ENCODE results near the gene HOXB9. TPM values are rescaled to one million over a fixed set of nuclear protein-coding genes. Genes with fewer than 3 reads are reported as not detected.

Gene HOXB9
- total RNA-seq, 1 experiment from 2014 or later, result 5.1 TPM

Other genes with a start within 250 kb of the HOXB9 start
- gene SKAP1, start 196.1 kb downstream of the HOXB9 start, total RNA-seq (2014; rRNA removed), result 0.17 TPM in 1 of 2 replicates, not detected in the other
- gene HOXB1, start 95.3 kb downstream of the HOXB9 start, total RNA-seq (2014; rRNA removed), result not detected in 2 replicates
- 59.3 and 65.3 TPM in 2 replicates for gene HOXB2, start 81.2 kb downstream of the HOXB9 start, total RNA-seq (2014; rRNA removed)
- 5.2 and 5.5 TPM in 2 replicates for gene HOXB4, start 48.0 kb downstream of the HOXB9 start, total RNA-seq (2014; rRNA removed)
- gene HOXB3, start 36.1 kb downstream of the HOXB9 start, total RNA-seq (2014; rRNA removed), result 9.0 and 12.1 TPM in 2 replicates
- gene HOXB5, start 32.6 kb downstream of the HOXB9 start, total RNA-seq (2014; rRNA removed), result 0.90 and 1.8 TPM in 2 replicates
- gene HOXB6, start 21.4 kb downstream of the HOXB9 start, total RNA-seq (2014; rRNA removed), result 21.5 and 24.9 TPM in 2 replicates
- gene HOXB7, start 15.3 kb downstream of the HOXB9 start, total RNA-seq (2014; rRNA removed), result 26.9 and 37.3 TPM in 2 replicates
- 22.9 and 23.5 TPM in 2 replicates for gene HOXB8, start 11.1 kb downstream of the HOXB9 start, total RNA-seq (2014; rRNA removed)
- not detected in 2 replicates for gene PRAC1, start 96.2 kb upstream of the HOXB9 start, total RNA-seq (2014; rRNA removed)
- gene PRAC2, start 96.8 kb upstream of the HOXB9 start, total RNA-seq (2014; rRNA removed), result not detected in 2 replicates
- 0.77 and 0.80 TPM in 2 replicates for gene HOXB13, start 102.4 kb upstream of the HOXB9 start, total RNA-seq (2014; rRNA removed)
- not detected in 2 replicates for gene TTLL6, start 190.9 kb upstream of the HOXB9 start, total RNA-seq (2014; rRNA removed)
- gene CALCOCO2, start 204.7 kb upstream of the HOXB9 start, total RNA-seq (2014; rRNA removed), result 43.7 and 61.7 TPM in 2 replicates

Data from LHCN-M2 (cell line).